GM21360 (cell line): ENCODE data around the gene ME3.
A peak's percentile ranks its signal among the peaks of the same experiment; 100 is the strongest.

Source experiments
- ATAC-seq: cut with Tn5 transposase; IDR thresholded peaks from one replicate; pipeline ENCODE4 v1.9.1; 2021; ENCODE audit warnings: mild to moderate bottlenecking, moderate library complexity; ENCODE audit not compliant: unreplicated experiment

Gene ME3

GRCh38 chr11:86519064-86519911 lies 153.1 kb downstream of the ME3 start:
- no peak for ATAC-seq

GRCh38 chr11:86518211-86518610 lies 154.2 kb downstream of the ME3 start:
- no peak for ATAC-seq

- no peak for ATAC-seq
Observed at GRCh38 chr11:86517557-86517956, 154.9 kb downstream of the ME3 start.

- ATAC-seq: no peak
Observed at GRCh38 chr11:86515297-86516094, 156.9 kb downstream of the ME3 start.

- peak; percentile 39 for ATAC-seq
Observed at GRCh38 chr11:86514453-86514852, 158.0 kb downstream of the ME3 start.

GRCh38 chr11:86513746-86514373 lies 158.6 kb downstream of the ME3 start:
- no peak for ATAC-seq

GRCh38 chr11:86513138-86513537 lies 159.3 kb downstream of the ME3 start:
- ATAC-seq: no peak

GRCh38 chr11:86511086-86511551 lies 161.3 kb downstream of the ME3 start:
- peak; percentile 66 for ATAC-seq

- ATAC-seq: no peak
Observed at GRCh38 chr11:86510674-86511073, 161.7 kb downstream of the ME3 start.

- no peak for ATAC-seq
Observed at GRCh38 chr11:86510097-86510496, 162.3 kb downstream of the ME3 start.

- no peak for ATAC-seq
Observed at GRCh38 chr11:86509588-86509974, 162.8 kb downstream of the ME3 start.

- no peak for ATAC-seq
Observed at GRCh38 chr11:86508604-86509587, 163.5 kb downstream of the ME3 start.

GRCh38 chr11:86507249-86507845 lies 165.1 kb downstream of the ME3 start:
- no peak for ATAC-seq

- ATAC-seq: no peak
Observed at GRCh38 chr11:86506235-86506634, 166.2 kb downstream of the ME3 start.

GRCh38 chr11:86503131-86503530 lies 169.3 kb downstream of the ME3 start:
- ATAC-seq: no peak

GRCh38 chr11:86502137-86502642 lies 170.2 kb downstream of the ME3 start:
- ATAC-seq: no peak

- ATAC-seq: no peak
Observed at GRCh38 chr11:86500500-86501140, 171.8 kb downstream of the ME3 start.

GRCh38 chr11:86499723-86500129 lies 172.7 kb downstream of the ME3 start:
- ATAC-seq: no peak

- ATAC-seq: no peak
Observed at GRCh38 chr11:86497836-86498235, 174.6 kb downstream of the ME3 start.
